Left lung (tissue), 10 donors: ENCODE measurements around the gene ULK4. TPM values are rescaled to one million over a fixed set of nuclear protein-coding genes. Genes with fewer than 3 reads are reported as not detected.
"Not testable (repeated sequence)": the region's sequence is repeated elsewhere in the genome, so short reads cannot be mapped to it uniquely, and the experiment has no call there.

Source experiments
- ATAC-seq: fragments of 200-7000 bp; cut with Tn5 transposase; one replicate; pipeline ENCODE4 v1.9.1; 2020; ENCODE audit warnings: moderate library complexity
- DNase-seq, 4 donors: peaks; one replicate each; pipeline ENCODE4 v3.0.0-alpha.2; 2013 to 2020
- H3K27ac ChIP-seq, 2 donors: fragments of 200-600 bp; sonication (generic) in 1 of 2; one replicate each; pipeline versions ENCODE4 v1.5.0 to v1.8.0; 2020 to 2021
- H3K27me3 ChIP-seq, 2 donors: fragments of 200-600 bp; sonication (generic) in 1 of 2; one replicate each; pipeline versions ENCODE4 v1.5.0 to v1.8.0; 2020 to 2021
- H3K36me3 ChIP-seq, 2 donors: fragments of 200-600 bp; sonication (generic) in 1 of 2; one replicate each; pipeline versions ENCODE4 v1.5.0 to v1.8.0; 2020 to 2021
- H3K4me1 ChIP-seq, 2 donors: fragments of 200-600 bp; one replicate each; pipeline ENCODE4 v1.8.0; 2021
- H3K4me3 ChIP-seq, 2 donors: fragments of 200-600 bp; sonication (generic) in 1 of 2; one replicate each; pipeline versions ENCODE4 v1.5.0 to v1.8.0; 2020 to 2021; ENCODE audit warnings: mild to moderate bottlenecking in 1 of 2
- H3K9me3 ChIP-seq, 2 donors: fragments of 200-600 bp; sonication (generic) in 1 of 2; one replicate each; pipeline versions ENCODE4 v1.5.0 to v1.8.0; 2020 to 2021
- CTCF ChIP-seq, 2 donors: fragments of 200-600 bp; sonication (generic) in 1 of 2; IDR thresholded peaks; one replicate each; pipeline versions ENCODE4 v1.5.0 to v1.8.0; 2021; ENCODE audit warnings: antibody characterized with exemption in 2 of 2
- intact Hi-C, 2 donors: fragments of 100-400 bp; cut with DNase I; formaldehyde crosslinking; loops; one replicate each; pipeline versions ENCODE4 v1.11.2 to v1.14.2; 2022
- polyA plus RNA-seq, 6 donors: library from polyadenylated mRNA; unstranded; fragments of 120-200 nt; gene quantifications; one replicate each; pipeline ENCODE4 v1.2.1, GENCODE V29; 2013; ENCODE audit not compliant: insufficient read length in 6 of 6
- total RNA-seq, 2 donors: library from RNA; stranded (reverse); fragmentation: NEBNext Ultra II Directional; extraction: Animal tissue kit (Norgen Biotek cat#: 25700); gene quantifications; one replicate each; pipeline ENCODE4 v1.2.1, GENCODE V29; 2021
- donor health status: DM: no; HTN: yes; CAD: no.
- donor health status: DM: no; HTN: no; CAD: no.

The ULK4 gene
- total and polyA plus RNA-seq, 8 donors: 3.9 to 12.1 (median 5.6) TPM

DNA sequence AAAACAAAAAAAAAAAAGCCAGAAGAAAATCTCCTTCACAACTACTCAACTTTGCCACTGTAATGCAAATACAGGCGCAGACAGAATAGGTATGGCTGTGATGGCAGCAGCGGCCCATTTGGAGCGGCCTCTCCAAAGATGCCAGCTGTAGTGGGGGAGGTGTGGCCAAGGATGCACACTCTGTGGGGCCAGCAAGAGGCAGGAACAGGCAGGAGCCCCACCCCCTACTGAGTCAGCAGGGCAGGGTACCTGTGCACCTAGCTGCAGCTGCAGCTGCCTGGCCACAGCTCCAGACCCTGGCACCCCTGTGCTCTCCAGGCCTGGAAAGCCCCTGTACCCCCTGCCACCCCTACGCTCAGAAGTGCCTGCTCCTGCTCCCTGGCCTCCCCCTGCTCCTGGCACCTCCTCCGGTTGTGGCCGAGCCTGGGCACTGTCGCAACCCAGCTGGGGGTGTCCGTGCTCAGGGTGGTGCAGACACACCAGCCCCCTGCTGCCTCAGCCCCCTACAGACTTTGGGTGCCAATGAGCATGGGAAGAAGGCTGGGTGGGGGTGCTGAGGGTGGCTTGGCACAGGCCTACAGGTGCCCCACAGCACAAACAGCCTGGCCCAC, 312.7 kb downstream of the ULK4 start:
- H3K4me1 ChIP-seq: peaks cover 0 to 4% of the 10 kb centered on the region in 2 donors
- H3K27me3 ChIP-seq: no peaks in the 10 kb centered on the region

GRCh38 chr3:41647730-41648129, 314.2 kb downstream of the ULK4 start:
- H3K27me3 ChIP-seq, H3K9me3 ChIP-seq, H3K4me3 ChIP-seq, H3K4me1 ChIP-seq, intact Hi-C loops, ATAC-seq, H3K27ac ChIP-seq, DNase-seq, H3K36me3 ChIP-seq: not testable (repeated sequence)

More for the DNA sequence above, 312.7 kb downstream of the ULK4 start:
- TF ChIP-seq CTCF (IDR thresholded peaks at IDR 0.05): no peak
- H3K4me3 ChIP-seq: no peak overlapping the region
- no peaks in the 10 kb centered on the region for H3K36me3 ChIP-seq
- peaks cover 0 to 7% of the 10 kb centered on the region in 2 donors for H3K9me3 ChIP-seq
- intact Hi-C loops: no loop called here
- H3K27ac ChIP-seq: no peak overlapping the region
- DNase-seq: peak in 1 of 4 donors; percentile 39
- ATAC-seq: no peak

- TF ChIP-seq CTCF (IDR thresholded peaks at IDR 0.05): no peak
These were observed 321.8 kb downstream of the ULK4 start for GRCh38 chr3:41640076-41640475.

DNA sequence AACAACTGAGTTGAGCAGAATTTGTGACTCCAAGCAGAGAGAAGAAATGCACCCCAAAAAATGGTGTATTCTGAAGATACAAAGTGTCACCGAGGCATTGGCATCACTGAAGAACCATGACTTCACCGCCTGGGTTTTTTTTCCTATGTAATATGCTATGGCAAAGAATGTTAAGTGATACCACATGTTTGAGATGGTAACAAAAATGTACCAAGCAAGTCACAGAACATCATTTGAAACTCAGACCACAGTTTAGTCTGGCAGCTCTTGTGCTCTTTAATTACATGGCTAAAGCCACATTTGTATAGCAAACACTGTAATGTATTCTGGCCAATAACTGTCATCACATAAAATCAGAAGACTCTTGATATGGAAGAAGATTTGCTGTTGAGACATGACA, 323.5 kb downstream of the ULK4 start:
- ATAC-seq (no peak), DNase-seq (no peak)
- H3K4me1 ChIP-seq: no peaks in the 10 kb centered on the region
- H3K27me3 ChIP-seq: no peaks in the 10 kb centered on the region
- no peaks in the 10 kb centered on the region for H3K9me3 ChIP-seq
- no peaks in the 10 kb centered on the region for H3K36me3 ChIP-seq
- no peak overlapping the region for H3K27ac ChIP-seq
- H3K4me3 ChIP-seq: no peak overlapping the region
- no peak for TF ChIP-seq CTCF (IDR thresholded peaks at IDR 0.05)
- intact Hi-C loops: no loop called here

More at GRCh38 chr3:41640076-41640475, 321.8 kb downstream of the ULK4 start:
- Histone ChIP-seq H3K4me3 (no peak overlapping the region), H3K4me1 (no peaks in the 10 kb centered on the region), H3K27ac (no peak overlapping the region), H3K36me3 (no peaks in the 10 kb centered on the region), H3K9me3 (peaks cover 0 to 3% of the 10 kb centered on the region in 2 donors), H3K27me3 (no peaks in the 10 kb centered on the region)
- no peak for DNase-seq
- ATAC-seq: no peak
- intact Hi-C loops: no loop called here

- DNase-seq: no peak
- Histone ChIP-seq H3K27ac (no peak overlapping the region), H3K4me1 (no peaks in the 10 kb centered on the region), H3K36me3 (no peaks in the 10 kb centered on the region), H3K9me3 (no peaks in the 10 kb centered on the region), H3K27me3 (no peaks in the 10 kb centered on the region), H3K4me3 (no peak overlapping the region)
- no peak for TF ChIP-seq CTCF (IDR thresholded peaks at IDR 0.05)
- intact Hi-C loops: no loop called here
- no peak for ATAC-seq
These were observed 329.2 kb downstream of the ULK4 start for GRCh38 chr3:41632700-41633099.

- Histone ChIP-seq H3K27ac (no peak overlapping the region), H3K36me3 (no peaks in the 10 kb centered on the region), H3K9me3 (no peaks in the 10 kb centered on the region), H3K4me1 (no peaks in the 10 kb centered on the region), H3K27me3 (no peaks in the 10 kb centered on the region), H3K4me3 (no peak overlapping the region)
- ATAC-seq (no peak), DNase-seq (no peak)
- TF ChIP-seq CTCF (IDR thresholded peaks at IDR 0.05): no peak
- intact Hi-C loops: no loop called here
These were observed 331.2 kb downstream of the ULK4 start for GRCh38 chr3:41630708-41631107.
